ENCODE data around the gene CDNF. TPM values are rescaled to one million over a fixed set of nuclear protein-coding genes. Genes with fewer than 3 reads are reported as not detected.

Gene CDNF
- total RNA-seq, 1 donor from 2014 or later = 7.4 TPM

- no peak for TF ChIP-seq POLR2AphosphoS5 (IDR thresholded peaks at IDR 0.05; ENCODE audit: insufficient read depth in 1 of 2, low read depth in 1 of 2)
- TF ChIP-seq POLR2A (IDR thresholded peaks at IDR 0.05) = no peak
- TF ChIP-seq CTCF (IDR thresholded peaks at IDR 0.05) = no peak
- peaks cover 29% of the 10 kb centered on the region for H3K4me1 ChIP-seq
- no peak overlapping the region for H3K4me3 ChIP-seq
- no peak overlapping the region for H3K27ac ChIP-seq
- no peak for DNase-seq (ENCODE audit: extremely low spot score in 2 of 2)
- H3K9me3 ChIP-seq = no peaks in the 10 kb centered on the region
- intact Hi-C loops (cut with DNase I) = no loop called here
- peaks cover 0 to 24% of the 10 kb centered on the region in 2 donors for H3K36me3 ChIP-seq
- no peaks in the 10 kb centered on the region for H3K27me3 ChIP-seq
Observed at GRCh38 chr10:14840178-14840577, 2.3 kb upstream of the CDNF start.

GRCh38 chr10:14839305-14839695 is 1.5 kb upstream of the CDNF start:
- Histone ChIP-seq H3K9me3 (no peaks in the 10 kb centered on the region), H3K4me3 (peak overlapping the region; percentile 80 to 88), H3K4me1 (peaks cover 29% of the 10 kb centered on the region), H3K27ac (peak overlapping the region; percentile 97), H3K27me3 (no peaks in the 10 kb centered on the region), H3K36me3 (peaks cover 0 to 24% of the 10 kb centered on the region in 2 donors)
- TF ChIP-seq POLR2A (IDR thresholded peaks at IDR 0.05) = no peak
- TF ChIP-seq CTCF (IDR thresholded peaks at IDR 0.05) = no peak
- no peak for TF ChIP-seq POLR2AphosphoS5 (IDR thresholded peaks at IDR 0.05; ENCODE audit: insufficient read depth in 1 of 2, low read depth in 1 of 2)
- intact Hi-C loops (cut with DNase I) = loop anchor here (10.0 kb wide), 2 partner anchors 234 to 334 kb away; no protein-coding TSS in a partner anchor
- DNase-seq (ENCODE audit: extremely low spot score in 2 of 2) = no peak

GRCh38 chr10:14838582-14839304 is 906 bp upstream of the CDNF start:
- TF ChIP-seq CTCF (IDR thresholded peaks at IDR 0.05) = no peak
- TF ChIP-seq POLR2A (IDR thresholded peaks at IDR 0.05) = no peak
- TF ChIP-seq POLR2AphosphoS5 (IDR thresholded peaks at IDR 0.05; ENCODE audit: insufficient read depth in 1 of 2, low read depth in 1 of 2) = no peak
- peak overlapping the region; percentile 80 to 88 for H3K4me3 ChIP-seq
- DNase-seq (ENCODE audit: extremely low spot score in 2 of 2) = no peak
- H3K4me1 ChIP-seq = peaks cover 29% of the 10 kb centered on the region
- no peaks in the 10 kb centered on the region for H3K27me3 ChIP-seq
- H3K36me3 ChIP-seq = peaks cover 0 to 22% of the 10 kb centered on the region in 2 donors
- H3K27ac ChIP-seq = peak overlapping the region; percentile 97
- intact Hi-C loops (cut with DNase I) = loop anchor here (10.0 kb wide), 2 partner anchors 234 to 334 kb away; no protein-coding TSS in a partner anchor
- H3K9me3 ChIP-seq = no peaks in the 10 kb centered on the region

- Histone ChIP-seq H3K9me3 (no peaks in the 10 kb centered on the region), H3K27ac (peak overlapping the region; percentile 97), H3K4me3 (peak overlapping the region; percentile 80 to 88), H3K4me1 (peaks cover 29% of the 10 kb centered on the region), H3K27me3 (no peaks in the 10 kb centered on the region), H3K36me3 (peaks cover 0 to 8% of the 10 kb centered on the region in 2 donors)
- TF ChIP-seq POLR2A (IDR thresholded peaks at IDR 0.05) (no peak), CTCF (IDR thresholded peaks at IDR 0.05) (no peak), POLR2AphosphoS5 (IDR thresholded peaks at IDR 0.05; ENCODE audit: insufficient read depth in 1 of 2, low read depth in 1 of 2) (no peak)
- intact Hi-C loops (cut with DNase I) = loop anchor here (10.0 kb wide), 2 partner anchors 232 to 332 kb away; no protein-coding TSS in a partner anchor
- no peak for DNase-seq (ENCODE audit: extremely low spot score in 2 of 2)
Observed at GRCh38 chr10:14837003-14837756, 657 bp downstream of the CDNF start.

Measured in vagina (tissue), 2 donors.